GM21717 (cell line): Measurements from ENCODE around the gene CACNA1H.

Experiments
- ATAC-seq: cut with Tn5 transposase; IDR thresholded peaks from one replicate; pipeline ENCODE4 v1.9.1; 2021; ENCODE audit warnings: mild to moderate bottlenecking, moderate library complexity; ENCODE audit not compliant: unreplicated experiment

CACNA1H gene

GRCh38 chr16:1157639-1158455, 4.9 kb downstream of the CACNA1H start:
- no peak for ATAC-seq

- ATAC-seq, result no peak
Observed at GRCh38 chr16:1158456-1159324, 5.8 kb downstream of the CACNA1H start.

- no peak for ATAC-seq
Observed at GRCh38 chr16:1159325-1159972, 6.5 kb downstream of the CACNA1H start.

- ATAC-seq, result no peak
Observed at GRCh38 chr16:1159973-1160772, 7.3 kb downstream of the CACNA1H start.

GRCh38 chr16:1160773-1161348, 8.0 kb downstream of the CACNA1H start:
- no peak for ATAC-seq

- no peak for ATAC-seq
Observed at GRCh38 chr16:1162701-1163566, 10.0 kb downstream of the CACNA1H start.

- no peak for ATAC-seq
Observed at GRCh38 chr16:1163567-1164055, 10.7 kb downstream of the CACNA1H start.

GRCh38 chr16:1164382-1164781, 11.5 kb downstream of the CACNA1H start:
- no peak for ATAC-seq

GRCh38 chr16:1164975-1165374, 12.1 kb downstream of the CACNA1H start:
- ATAC-seq, result no peak

GRCh38 chr16:1165511-1165910, 12.6 kb downstream of the CACNA1H start:
- no peak for ATAC-seq

- no peak for ATAC-seq
Observed at GRCh38 chr16:1167276-1168107, 14.6 kb downstream of the CACNA1H start.

GRCh38 chr16:1168837-1169236, 15.9 kb downstream of the CACNA1H start:
- ATAC-seq, result no peak

GRCh38 chr16:1169285-1170075, 16.6 kb downstream of the CACNA1H start:
- no peak for ATAC-seq

- no peak for ATAC-seq
Observed at GRCh38 chr16:1170076-1170418, 17.1 kb downstream of the CACNA1H start.

GRCh38 chr16:1171001-1171400, 18.1 kb downstream of the CACNA1H start:
- no peak for ATAC-seq

GRCh38 chr16:1171854-1172428, 19.0 kb downstream of the CACNA1H start:
- ATAC-seq, result no peak

GRCh38 chr16:1172651-1173050, 19.7 kb downstream of the CACNA1H start:
- ATAC-seq, result no peak
